Astrocyte (in vitro differentiated cells and primary cell): Measurements from ENCODE around the gene WWP2.

Source experiments
- EZH2 ChIP-seq: IDR thresholded peaks from 2 replicates; pipeline ENCODE4 v1.6.1; 2012; ENCODE audit warnings: mild to moderate bottlenecking, low read length, inconsistent platforms; ENCODE audit not compliant: insufficient read depth
- TF ChIP-seq, protein P1 (sequence below): IDR thresholded peaks from 2 replicates; pipeline ENCODE4 v1.5.1; 2011; ENCODE audit warnings: low read depth, mild to moderate bottlenecking, inconsistent platforms, low read length, moderate library complexity; ENCODE audit not compliant: insufficient read depth

DNA sequence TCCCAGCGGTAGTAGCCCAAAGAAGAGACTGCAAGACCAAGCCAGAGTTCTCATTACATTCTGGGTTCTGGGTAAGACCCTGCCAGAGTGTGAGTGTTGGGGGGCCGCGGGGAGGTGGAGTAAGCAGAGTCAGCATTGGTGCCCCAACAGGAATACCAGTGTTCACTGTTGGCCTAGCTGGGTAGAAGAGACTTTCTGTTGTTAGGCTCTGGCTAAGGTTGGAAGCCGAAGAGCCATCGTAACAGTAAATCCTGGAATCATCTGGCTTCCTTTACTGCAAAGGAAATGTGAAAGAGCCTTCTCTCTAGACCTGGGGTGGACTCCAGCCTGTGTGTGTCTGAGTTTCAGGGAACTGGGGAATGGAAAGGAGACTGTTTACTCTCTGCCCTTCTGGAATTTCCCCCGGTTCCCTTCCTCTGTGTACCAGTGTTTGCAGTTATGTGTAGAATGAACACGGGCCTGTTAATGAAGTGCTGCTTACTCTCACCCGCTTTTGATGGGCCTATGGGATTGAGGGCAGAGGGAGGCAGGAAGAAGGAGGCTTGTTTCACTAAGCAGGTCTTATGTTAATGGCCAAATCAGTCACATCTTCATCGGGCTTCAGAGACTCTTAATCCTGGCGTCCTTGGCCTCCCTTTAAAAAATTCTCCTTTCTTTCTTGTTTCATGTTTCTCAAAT lies 68.5 kb downstream of the WWP2 start:
- TF ChIP-seq, protein P1, sequence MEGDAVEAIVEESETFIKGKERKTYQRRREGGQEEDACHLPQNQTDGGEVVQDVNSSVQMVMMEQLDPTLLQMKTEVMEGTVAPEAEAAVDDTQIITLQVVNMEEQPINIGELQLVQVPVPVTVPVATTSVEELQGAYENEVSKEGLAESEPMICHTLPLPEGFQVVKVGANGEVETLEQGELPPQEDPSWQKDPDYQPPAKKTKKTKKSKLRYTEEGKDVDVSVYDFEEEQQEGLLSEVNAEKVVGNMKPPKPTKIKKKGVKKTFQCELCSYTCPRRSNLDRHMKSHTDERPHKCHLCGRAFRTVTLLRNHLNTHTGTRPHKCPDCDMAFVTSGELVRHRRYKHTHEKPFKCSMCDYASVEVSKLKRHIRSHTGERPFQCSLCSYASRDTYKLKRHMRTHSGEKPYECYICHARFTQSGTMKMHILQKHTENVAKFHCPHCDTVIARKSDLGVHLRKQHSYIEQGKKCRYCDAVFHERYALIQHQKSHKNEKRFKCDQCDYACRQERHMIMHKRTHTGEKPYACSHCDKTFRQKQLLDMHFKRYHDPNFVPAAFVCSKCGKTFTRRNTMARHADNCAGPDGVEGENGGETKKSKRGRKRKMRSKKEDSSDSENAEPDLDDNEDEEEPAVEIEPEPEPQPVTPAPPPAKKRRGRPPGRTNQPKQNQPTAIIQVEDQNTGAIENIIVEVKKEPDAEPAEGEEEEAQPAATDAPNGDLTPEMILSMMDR, result no peak
- no peak for TF ChIP-seq EZH2
